ENCODE results near the gene ZXDC. TPM values are rescaled to one million over a fixed set of nuclear protein-coding genes. Genes with fewer than 3 reads are reported as not detected.

ZXDC gene
- total RNA-seq, 1 donor from 2014 or later: 28.1 TPM

GRCh38 chr3:126439346-126439967 is 36.2 kb downstream of the ZXDC start:
- intact Hi-C loops (cut with micrococcal nuclease): no loop called here

- intact Hi-C loops (cut with micrococcal nuclease): no loop called here
Measured at GRCh38 chr3:126438746-126439145, 36.9 kb downstream of the ZXDC start.

GRCh38 chr3:126438186-126438585 is 37.5 kb downstream of the ZXDC start:
- intact Hi-C loops (cut with micrococcal nuclease): no loop called here

- intact Hi-C loops (cut with micrococcal nuclease): no loop called here
Measured at GRCh38 chr3:126436826-126437717, 38.6 kb downstream of the ZXDC start.

GRCh38 chr3:126435456-126436315 is 40.0 kb downstream of the ZXDC start:
- intact Hi-C loops (cut with micrococcal nuclease): no loop called here

- intact Hi-C loops (cut with micrococcal nuclease): no loop called here
Measured at GRCh38 chr3:126434931-126435411, 40.7 kb downstream of the ZXDC start.

GRCh38 chr3:126434264-126434590 is 41.5 kb downstream of the ZXDC start:
- intact Hi-C loops (cut with micrococcal nuclease): no loop called here

GRCh38 chr3:126433496-126434263 is 42.0 kb downstream of the ZXDC start:
- intact Hi-C loops (cut with micrococcal nuclease): no loop called here

GRCh38 chr3:126433105-126433430 is 42.6 kb downstream of the ZXDC start:
- intact Hi-C loops (cut with micrococcal nuclease): no loop called here

- intact Hi-C loops (cut with micrococcal nuclease): no loop called here
Measured at GRCh38 chr3:126432361-126433104, 43.2 kb downstream of the ZXDC start.

GRCh38 chr3:126431103-126431534 is 44.6 kb downstream of the ZXDC start:
- intact Hi-C loops (cut with micrococcal nuclease): no loop called here

GRCh38 chr3:126424751-126425150 is 50.9 kb downstream of the ZXDC start:
- intact Hi-C loops (cut with micrococcal nuclease): no loop called here

- intact Hi-C loops (cut with micrococcal nuclease): no loop called here
Measured at GRCh38 chr3:126424039-126424717, 51.5 kb downstream of the ZXDC start.

- intact Hi-C loops (cut with micrococcal nuclease): no loop called here
Measured at GRCh38 chr3:126423191-126424038, 52.3 kb downstream of the ZXDC start.

GRCh38 chr3:126422571-126423091 is 53.1 kb downstream of the ZXDC start:
- intact Hi-C loops (cut with micrococcal nuclease): no loop called here

- intact Hi-C loops (cut with micrococcal nuclease): no loop called here
Measured at GRCh38 chr3:126422121-126422520, 53.6 kb downstream of the ZXDC start.

GRCh38 chr3:126421573-126422119 is 54.0 kb downstream of the ZXDC start:
- intact Hi-C loops (cut with micrococcal nuclease): no loop called here

Data from T-helper 2 cell treated with Interferon-gamma antibody and Interleukin-4, amounts not matched to agents 100 ng/mL and 5 ng/mL, for 36 hours (primary cell).